Effector memory CD4-positive, alpha-beta T cell (primary cell): ENCODE measurements around the gene KLRB1.
"Not testable (repeated sequence)": the region's sequence is repeated elsewhere in the genome, so short reads cannot be mapped to it uniquely, and the experiment has no call there.

Source experiments
- DNase-seq, 3 donors: peaks; one replicate each; pipeline ENCODE4 v3.0.0-alpha.2; 2020
- H3K27ac ChIP-seq: 2 replicates; pipeline ENCODE4 v1.7.0; 2013; ENCODE audit warnings: mild to moderate bottlenecking, low read length, moderate library complexity; ENCODE audit not compliant: insufficient read depth, poor library complexity, severe bottlenecking
- H3K27me3 ChIP-seq: replicated peaks from 2 replicates; pipeline ENCODE4 v1.7.0; 2013; ENCODE audit warnings: mild to moderate bottlenecking, low read length; ENCODE audit not compliant: insufficient read depth, control insufficient read depth, poor library complexity, severe bottlenecking
- H3K36me3 ChIP-seq: 2 replicates; pipeline ENCODE4 v1.7.0; 2013; ENCODE audit warnings: mild to moderate bottlenecking, low read length, moderate library complexity; ENCODE audit not compliant: control insufficient read depth, insufficient read depth
- H3K4me1 ChIP-seq: 2 replicates; pipeline ENCODE4 v1.7.0; 2013; ENCODE audit warnings: low read length, mild to moderate bottlenecking; ENCODE audit not compliant: control insufficient read depth, insufficient read depth, poor library complexity, severe bottlenecking
- H3K4me3 ChIP-seq: 2 replicates; pipeline ENCODE4 v1.7.0; 2013; ENCODE audit warnings: low read length, low read depth, mild to moderate bottlenecking; ENCODE audit not compliant: insufficient read depth, poor library complexity, severe bottlenecking
- H3K9me3 ChIP-seq: 2 replicates; pipeline ENCODE4 v1.7.0; 2013; ENCODE audit warnings: mild to moderate bottlenecking, low read length, moderate library complexity; ENCODE audit not compliant: control insufficient read depth

The KLRB1 gene

GRCh38 chr12:9625019-9625418 is 17.3 kb upstream of the KLRB1 start:
- DNase-seq = no peak
- H3K4me3 ChIP-seq = no peak overlapping the region
- H3K27me3 ChIP-seq = no peaks in the 10 kb centered on the region
- H3K27ac ChIP-seq = no peak overlapping the region
- no peaks in the 10 kb centered on the region for H3K9me3 ChIP-seq
- no peaks in the 10 kb centered on the region for H3K4me1 ChIP-seq
- H3K36me3 ChIP-seq = no peaks in the 10 kb centered on the region

- no peaks in the 10 kb centered on the region for H3K36me3 ChIP-seq
- no peaks in the 10 kb centered on the region for H3K9me3 ChIP-seq
- no peak overlapping the region for H3K4me3 ChIP-seq
- H3K27ac ChIP-seq = no peak overlapping the region
- no peak for DNase-seq
- peaks cover 15% of the 10 kb centered on the region for H3K4me1 ChIP-seq
- no peaks in the 10 kb centered on the region for H3K27me3 ChIP-seq
These were observed 11.9 kb upstream of the KLRB1 start for GRCh38 chr12:9619411-9620179.

GRCh38 chr12:9618906-9619305 is 11.2 kb upstream of the KLRB1 start:
- H3K36me3 ChIP-seq, H3K27me3 ChIP-seq, H3K4me3 ChIP-seq, H3K9me3 ChIP-seq, H3K27ac ChIP-seq, DNase-seq: not testable (repeated sequence)
- H3K4me1 ChIP-seq = peaks cover 15% of the 10 kb centered on the region

GRCh38 chr12:9617124-9617523 is 9.4 kb upstream of the KLRB1 start:
- H3K4me3 ChIP-seq = no peak overlapping the region
- H3K9me3 ChIP-seq = no peaks in the 10 kb centered on the region
- H3K27me3 ChIP-seq = no peaks in the 10 kb centered on the region
- DNase-seq = no peak
- no peak overlapping the region for H3K27ac ChIP-seq
- peaks cover 15% of the 10 kb centered on the region for H3K4me1 ChIP-seq
- H3K36me3 ChIP-seq = no peaks in the 10 kb centered on the region

- DNase-seq = no peak
- no peaks in the 10 kb centered on the region for H3K9me3 ChIP-seq
- peak overlapping the region; percentile 77 for H3K27ac ChIP-seq
- no peaks in the 10 kb centered on the region for H3K36me3 ChIP-seq
- H3K4me1 ChIP-seq = peaks cover 15% of the 10 kb centered on the region
- H3K4me3 ChIP-seq = peak overlapping the region; percentile 30
- H3K27me3 ChIP-seq = no peaks in the 10 kb centered on the region
These were observed 7.9 kb upstream of the KLRB1 start for GRCh38 chr12:9615420-9616136.

DNA sequence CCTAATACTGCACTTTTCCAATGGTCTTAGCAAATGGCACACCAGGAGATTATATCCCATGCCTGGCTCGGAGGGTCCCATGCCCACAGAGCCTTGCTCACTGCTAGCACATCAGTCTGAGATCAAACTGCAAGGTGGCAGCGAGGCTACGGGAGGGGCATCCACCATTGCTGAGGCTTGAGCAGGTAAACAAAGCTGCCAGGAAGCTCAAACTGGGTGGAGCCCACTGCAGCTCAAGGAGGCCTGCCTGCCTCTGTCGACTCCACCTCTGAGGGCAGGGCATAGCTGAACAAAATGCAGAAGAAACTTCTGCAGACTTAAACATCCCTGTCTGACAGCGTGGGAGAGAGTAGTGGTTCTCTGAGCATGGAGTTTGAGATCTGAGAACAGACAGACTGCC is 2.9 kb upstream of the KLRB1 start:
- not testable (repeated sequence) for DNase-seq, H3K9me3 ChIP-seq, H3K4me3 ChIP-seq, H3K27ac ChIP-seq, H3K27me3 ChIP-seq, H3K4me1 ChIP-seq, H3K36me3 ChIP-seq

GRCh38 chr12:9606736-9607372 is 862 bp downstream of the KLRB1 start:
- Histone ChIP-seq H3K27ac (peak overlapping the region; percentile 31), H3K9me3 (no peaks in the 10 kb centered on the region), H3K36me3 (no peaks in the 10 kb centered on the region), H3K27me3 (no peaks in the 10 kb centered on the region), H3K4me3 (peak overlapping the region; percentile 41), H3K4me1 (no peaks in the 10 kb centered on the region)
- DNase-seq = no peak

DNA sequence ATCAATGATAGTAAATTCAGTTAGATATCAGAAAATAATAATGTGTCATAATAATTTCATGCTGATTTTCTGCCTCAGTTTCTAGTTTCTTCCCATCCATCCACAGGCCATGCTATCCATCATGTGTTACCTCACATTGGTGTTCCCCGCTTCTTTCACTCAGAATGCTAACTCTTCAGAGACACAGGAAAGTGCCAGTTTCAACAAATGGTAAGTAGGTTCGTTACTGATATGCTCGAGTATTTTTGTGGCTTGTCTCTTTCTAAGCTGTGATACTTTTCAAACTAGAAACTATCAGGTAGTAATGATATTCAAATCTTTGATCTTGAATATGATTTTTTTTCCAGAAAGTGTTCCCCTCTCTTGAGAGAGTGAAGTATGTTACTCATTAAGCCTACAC is 1.5 kb downstream of the KLRB1 start:
- no peak for DNase-seq
- Histone ChIP-seq H3K4me1 (no peaks in the 10 kb centered on the region), H3K4me3 (peak overlapping the region; percentile 2), H3K9me3 (no peaks in the 10 kb centered on the region), H3K27ac (no peak overlapping the region), H3K36me3 (no peaks in the 10 kb centered on the region), H3K27me3 (no peaks in the 10 kb centered on the region)

DNA sequence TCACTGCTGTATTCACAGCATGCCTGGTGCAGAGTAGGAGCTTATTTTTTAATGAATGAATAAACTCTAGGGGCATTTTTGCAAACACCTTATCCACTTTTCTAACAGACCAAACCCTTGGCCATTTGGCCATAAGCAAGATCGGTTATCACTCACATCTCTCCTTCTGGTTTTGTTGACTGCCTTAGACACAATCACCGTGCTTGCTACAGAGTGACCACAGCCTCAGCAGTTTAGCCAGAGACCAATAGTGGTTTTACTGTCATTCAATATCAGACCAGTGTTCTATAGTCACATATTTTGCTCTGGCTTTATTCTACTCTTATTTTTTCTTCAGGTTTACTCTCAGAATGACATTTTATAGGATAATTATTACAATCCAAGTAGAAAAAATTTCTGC is 2.2 kb downstream of the KLRB1 start:
- H3K4me3 ChIP-seq = no peak overlapping the region
- DNase-seq = no peak
- no peak overlapping the region for H3K27ac ChIP-seq
- no peaks in the 10 kb centered on the region for H3K27me3 ChIP-seq
- H3K36me3 ChIP-seq = no peaks in the 10 kb centered on the region
- H3K4me1 ChIP-seq = no peaks in the 10 kb centered on the region
- H3K9me3 ChIP-seq = no peaks in the 10 kb centered on the region

- H3K36me3 ChIP-seq = no peaks in the 10 kb centered on the region
- no peaks in the 10 kb centered on the region for H3K4me1 ChIP-seq
- DNase-seq = no peak
- no peaks in the 10 kb centered on the region for H3K9me3 ChIP-seq
- no peak overlapping the region for H3K4me3 ChIP-seq
- H3K27ac ChIP-seq = no peak overlapping the region
- H3K27me3 ChIP-seq = no peaks in the 10 kb centered on the region
These were observed 3.4 kb downstream of the KLRB1 start for GRCh38 chr12:9604287-9604686.
